Bone marrow (tissue), 2 donors: ENCODE measurements around the gene SMC6.

Experiments
- DNase-seq, 2 donors: peaks; one replicate each; lab custom pipeline; 2025; lab: John Stamatoyannopoulos, UW

The SMC6 gene

GRCh38 chr2:17765398-17765797, 11.8 kb upstream of the SMC6 start:
- DNase-seq = no peak

- DNase-seq = no peak
Measured at GRCh38 chr2:17763641-17764333, 10.2 kb upstream of the SMC6 start.

DNA sequence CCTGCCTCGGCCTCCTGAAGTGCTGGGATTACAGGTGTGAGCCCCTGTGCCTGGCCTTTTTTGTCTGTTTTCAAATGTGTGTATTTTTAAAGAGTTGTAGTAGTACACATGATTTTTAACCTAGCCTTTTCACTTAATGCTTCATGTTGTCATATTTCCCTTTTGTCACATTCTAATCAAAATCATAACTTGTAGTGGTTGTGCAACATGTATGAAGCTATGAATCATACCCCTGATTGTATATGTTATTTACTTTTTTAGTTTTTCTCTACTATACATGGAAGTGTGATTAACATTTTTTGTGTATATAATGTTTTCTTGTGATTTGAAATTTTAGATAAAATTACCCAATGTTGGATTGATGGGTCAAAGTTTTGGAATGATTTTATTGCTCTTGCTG, 8.8 kb upstream of the SMC6 start:
- DNase-seq = no peak

- no peak for DNase-seq
Measured at GRCh38 chr2:17759805-17760204, 6.2 kb upstream of the SMC6 start.

GRCh38 chr2:17758118-17758517, 4.5 kb upstream of the SMC6 start:
- DNase-seq = no peak

- DNase-seq = no peak
Measured at GRCh38 chr2:17757321-17757720, 3.7 kb upstream of the SMC6 start.

GRCh38 chr2:17756668-17757067, 3.1 kb upstream of the SMC6 start:
- no peak for DNase-seq

DNA sequence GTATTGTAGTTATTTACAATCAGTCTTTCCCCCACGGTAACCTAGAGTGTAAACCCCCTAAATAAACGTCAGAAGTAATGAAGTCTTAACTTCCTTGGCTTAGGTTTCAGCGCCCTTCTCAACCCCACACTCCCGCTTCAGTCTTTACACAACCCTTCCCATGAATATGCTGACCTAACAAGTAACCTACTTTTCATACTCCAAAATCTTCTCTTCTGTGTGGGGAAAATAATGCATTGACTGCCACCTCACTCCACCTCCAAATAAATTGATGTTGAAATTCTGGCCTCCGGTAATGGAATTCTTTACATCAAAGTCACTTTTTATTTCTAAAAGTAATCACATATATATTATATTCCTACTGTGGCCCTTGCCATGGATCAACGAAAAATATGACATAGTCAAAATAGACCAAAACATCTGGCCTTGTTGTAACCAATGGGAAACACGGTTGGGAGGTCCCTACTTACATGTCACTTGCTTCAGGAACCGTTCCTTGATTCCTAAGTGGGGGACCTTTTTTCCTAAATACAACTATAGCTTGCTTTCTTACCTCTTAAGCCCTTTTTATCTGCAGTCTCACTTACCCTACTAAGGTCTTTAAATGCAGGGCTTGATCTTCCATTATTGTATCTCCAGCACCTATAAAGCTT, 1.3 kb upstream of the SMC6 start:
- no peak for DNase-seq

DNA sequence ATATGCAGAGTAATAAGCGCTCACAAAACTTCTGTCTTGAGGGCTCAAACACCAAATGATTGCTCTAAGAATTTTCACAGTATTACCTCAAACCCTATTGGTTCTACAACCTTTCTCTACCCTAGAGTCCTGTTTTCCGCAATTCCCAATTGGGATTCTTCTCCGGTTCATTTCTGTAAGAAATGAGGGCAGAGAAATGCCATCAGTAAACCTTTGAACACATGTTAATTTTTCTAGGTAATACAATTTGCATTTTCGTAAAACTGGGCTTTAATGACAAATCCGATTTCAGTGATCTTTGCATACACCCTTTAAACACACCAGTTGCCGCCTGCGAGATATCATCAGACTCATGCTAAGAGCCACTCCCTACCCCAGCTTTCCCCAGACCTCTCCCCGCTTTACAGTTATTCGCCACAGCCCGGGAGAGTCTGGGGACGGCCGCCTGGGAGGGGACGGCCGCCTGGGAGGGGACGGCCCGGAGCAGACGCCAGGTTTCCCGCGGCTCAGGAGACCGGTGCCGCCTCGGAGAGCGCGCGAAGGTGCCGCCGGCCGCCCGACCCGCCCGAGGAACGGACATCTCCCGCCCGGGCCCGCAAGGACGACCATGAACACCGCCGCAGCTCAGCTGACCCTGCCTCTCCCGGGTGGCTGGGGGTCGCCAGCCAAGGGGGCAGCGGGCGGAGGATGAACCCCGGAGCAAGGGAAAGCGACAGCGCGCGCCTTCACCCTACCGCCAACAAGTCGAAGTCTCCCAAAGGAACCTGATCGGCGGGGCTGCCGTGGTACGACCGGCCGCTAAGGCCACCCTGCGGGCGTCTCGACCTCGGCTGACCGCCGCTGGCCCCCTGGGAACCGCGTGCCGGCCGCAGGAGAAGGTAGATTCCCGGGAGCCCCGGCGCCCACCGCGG, 463 bp downstream of the SMC6 start:
- peak; percentile 33 to 75 for DNase-seq

GRCh38 chr2:17752246-17752645, 1.4 kb downstream of the SMC6 start:
- no peak for DNase-seq

DNA sequence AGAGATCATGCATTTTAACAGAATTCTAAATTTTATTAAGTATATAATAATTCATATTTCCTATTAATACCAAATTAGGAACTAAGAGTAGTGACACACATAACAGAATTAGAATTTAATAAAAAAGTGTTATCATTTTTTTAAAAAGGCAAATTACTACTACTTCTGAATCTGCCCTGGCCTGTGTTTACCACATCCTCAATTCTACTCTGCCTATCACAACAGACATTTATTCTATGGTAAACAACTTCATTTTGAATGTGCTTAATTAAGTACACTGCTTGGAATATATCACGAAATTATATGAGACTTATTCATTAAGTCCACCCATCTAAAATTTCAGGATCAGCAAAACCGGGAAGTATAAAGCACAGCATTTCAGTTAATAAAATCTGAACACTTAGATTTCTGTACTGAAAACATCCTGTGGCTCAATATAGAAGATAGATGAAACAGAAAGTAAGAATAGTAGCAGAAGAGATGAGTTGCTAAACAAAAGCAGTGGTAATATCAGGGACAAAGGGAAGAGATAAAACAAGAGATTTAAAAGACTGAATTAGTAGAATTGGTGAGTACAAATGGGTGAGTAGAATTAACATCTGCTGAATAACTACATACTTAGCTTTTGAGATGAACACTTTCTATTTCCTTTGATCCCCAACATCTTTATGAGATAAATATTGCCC, 3.7 kb downstream of the SMC6 start:
- DNase-seq = peak in 1 of 2 donors; percentile 11

- no peak for DNase-seq
Measured at GRCh38 chr2:17748745-17749144, 4.9 kb downstream of the SMC6 start.

GRCh38 chr2:17747684-17748452, 5.7 kb downstream of the SMC6 start:
- DNase-seq = no peak

DNA sequence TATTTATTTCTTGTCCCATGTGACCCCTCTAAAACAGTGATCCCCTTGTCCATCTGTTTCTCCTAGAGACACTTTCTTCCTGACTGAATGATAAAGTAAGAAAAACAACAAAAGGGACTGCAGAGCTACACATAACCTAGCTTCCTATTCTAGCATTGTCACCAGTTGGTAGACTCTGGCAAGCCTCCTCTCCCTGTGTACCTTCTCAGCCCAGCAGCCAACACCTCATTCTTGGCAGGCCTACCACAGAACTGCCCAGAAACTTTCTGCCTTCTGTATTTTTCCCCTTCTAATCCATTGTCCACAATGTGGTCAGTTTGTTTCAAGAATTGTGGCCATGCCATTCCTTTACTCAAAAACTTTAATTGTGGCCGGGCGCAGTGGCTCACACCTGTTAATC, 13.4 kb downstream of the SMC6 start:
- DNase-seq = no peak

GRCh38 chr2:17736989-17737388, 16.6 kb downstream of the SMC6 start:
- no peak for DNase-seq

DNA sequence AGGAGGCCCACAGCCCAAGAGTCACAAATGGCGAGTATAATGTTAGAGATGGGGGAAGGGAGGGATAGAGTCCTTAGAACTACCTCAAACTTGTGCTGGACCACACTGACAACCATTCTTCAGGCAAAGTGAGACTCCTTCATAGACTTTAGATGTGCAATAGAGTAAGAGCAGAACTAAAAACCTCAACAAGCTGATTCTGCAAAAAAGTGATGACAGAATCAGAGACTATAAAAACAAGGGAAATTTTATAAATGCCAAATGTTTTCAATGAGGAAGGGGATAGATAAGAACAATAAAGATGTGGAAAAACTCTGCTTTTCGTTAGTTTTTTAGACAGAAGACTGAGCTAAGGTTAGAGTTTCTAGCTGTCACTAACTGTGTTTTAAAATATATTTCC, 17.7 kb downstream of the SMC6 start:
- DNase-seq = no peak

DNA sequence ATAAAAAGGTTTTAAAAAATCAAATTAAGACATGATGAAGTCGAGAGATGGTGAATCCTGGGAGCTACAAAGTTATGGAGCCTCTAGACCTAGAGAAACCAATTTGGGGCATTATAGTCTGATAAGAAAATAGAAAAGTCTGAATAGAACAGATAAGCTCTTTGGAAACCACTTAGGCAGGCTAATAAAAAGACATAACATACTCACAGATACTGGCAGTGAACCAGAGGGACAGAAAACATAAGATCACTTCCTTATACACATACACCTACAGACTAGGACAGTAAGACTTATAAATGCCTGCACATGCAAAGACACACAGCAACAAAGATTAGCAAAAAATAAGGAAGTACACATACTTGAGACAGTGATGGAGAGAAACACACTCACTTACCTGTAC, 20.0 kb downstream of the SMC6 start:
- DNase-seq = no peak

- DNase-seq = no peak
Measured at GRCh38 chr2:17729880-17730279, 23.7 kb downstream of the SMC6 start.

DNA sequence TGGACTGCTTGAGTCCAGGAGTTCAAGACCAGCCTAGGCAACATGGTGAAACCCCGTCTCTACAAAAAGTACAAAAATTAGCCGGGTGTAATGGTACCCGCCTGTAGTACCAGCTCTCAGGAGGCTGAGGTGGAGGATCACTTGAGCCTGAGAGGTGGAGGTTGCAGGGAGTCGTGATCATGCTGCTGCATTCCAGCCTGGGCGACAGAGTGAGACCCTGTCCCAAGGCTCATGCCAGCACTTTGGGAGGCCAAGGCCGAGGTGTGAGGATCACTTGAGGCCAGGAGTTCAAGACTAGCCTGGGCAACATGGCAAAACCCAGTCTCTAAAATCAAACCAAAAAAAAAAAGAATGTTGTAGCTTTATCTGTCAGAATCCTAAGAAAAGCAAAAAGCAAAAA, 25.4 kb downstream of the SMC6 start:
- DNase-seq = no peak

DNA sequence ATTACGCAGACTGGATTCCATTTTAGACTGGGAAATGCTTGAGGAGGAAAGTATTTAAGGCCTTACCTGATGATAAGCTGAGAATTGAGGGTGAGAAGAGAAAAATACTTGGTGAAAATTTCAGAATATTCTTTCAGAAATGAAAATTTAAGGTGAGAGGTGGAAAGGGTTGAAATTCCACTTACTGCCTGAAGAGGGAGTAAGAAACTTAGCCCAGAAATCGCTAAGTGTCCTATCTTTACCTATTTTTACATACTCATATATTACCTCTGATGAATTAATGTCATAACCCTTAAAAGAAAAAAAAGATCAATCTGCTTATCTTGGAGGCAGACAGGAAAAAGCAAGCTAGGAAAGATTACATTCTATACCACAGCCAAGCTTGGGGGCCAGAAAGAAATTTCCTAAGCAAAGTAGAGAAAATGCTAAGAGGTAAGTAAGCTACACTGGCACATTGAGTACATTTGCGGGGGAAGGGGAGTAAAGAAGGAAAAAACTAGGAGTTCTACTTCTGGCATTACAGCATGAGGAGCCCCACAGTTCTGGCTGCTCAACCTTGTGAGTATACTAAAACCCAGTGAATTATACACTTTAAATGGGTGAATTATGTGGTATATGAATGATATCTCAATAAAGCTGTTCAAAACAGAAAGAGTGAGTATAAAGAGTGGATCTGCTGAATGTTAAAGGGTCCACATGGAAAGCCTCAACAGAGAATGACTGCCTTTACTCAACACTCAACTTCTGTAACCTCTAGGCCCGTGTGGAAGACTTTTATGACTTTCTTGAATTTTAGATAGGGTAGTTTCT, 33.8 kb downstream of the SMC6 start:
- DNase-seq = peak in 1 of 2 donors; percentile 16

DNA sequence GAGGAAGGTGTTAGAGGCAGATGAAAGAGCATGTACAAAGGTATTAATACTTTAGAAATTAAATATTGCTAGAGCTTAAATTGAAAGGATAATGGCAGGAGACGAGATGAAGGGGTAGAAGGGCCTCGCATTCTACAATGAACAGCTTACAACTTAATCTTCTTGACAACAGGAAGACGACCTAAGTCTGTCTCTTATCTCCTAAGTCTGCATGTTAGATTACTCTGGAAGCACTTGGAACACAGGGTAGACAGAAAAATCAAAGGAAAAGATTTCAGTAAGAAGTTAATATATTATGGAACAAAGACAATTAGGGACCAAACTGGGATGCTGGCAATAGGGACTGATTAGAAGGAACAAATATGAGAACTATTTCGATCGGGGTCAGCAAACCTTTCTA, 34.9 kb downstream of the SMC6 start:
- DNase-seq = no peak
